Rectal smooth muscle tissue (tissue), 1 donor: ENCODE measurements around the gene CDC42EP1.
"Not testable (repeated sequence)": the region's sequence is repeated elsewhere in the genome, so short reads cannot be mapped to it uniquely, and the experiment has no call there.

Source experiments
- H3K27ac ChIP-seq: one replicate; pipeline ENCODE4 v1.7.0; 2013; ENCODE audit warnings: low read depth, low read length, inconsistent platforms
- H3K27me3 ChIP-seq: one replicate; pipeline ENCODE4 v1.7.0; 2013; ENCODE audit warnings: low read length; ENCODE audit not compliant: control insufficient read depth, insufficient read depth
- H3K36me3 ChIP-seq: one replicate; pipeline ENCODE4 v1.7.0; 2013; ENCODE audit warnings: low read length; ENCODE audit not compliant: control insufficient read depth, insufficient read depth
- H3K4me1 ChIP-seq: one replicate; pipeline ENCODE4 v1.7.0; 2013; ENCODE audit warnings: low read length; ENCODE audit not compliant: control insufficient read depth, insufficient read depth
- H3K4me3 ChIP-seq: one replicate; pipeline ENCODE4 v1.7.0; 2013; ENCODE audit warnings: low read length
- H3K9ac ChIP-seq: one replicate; pipeline ENCODE4 v1.7.0; 2013; ENCODE audit warnings: low read length

Gene CDC42EP1

DNA sequence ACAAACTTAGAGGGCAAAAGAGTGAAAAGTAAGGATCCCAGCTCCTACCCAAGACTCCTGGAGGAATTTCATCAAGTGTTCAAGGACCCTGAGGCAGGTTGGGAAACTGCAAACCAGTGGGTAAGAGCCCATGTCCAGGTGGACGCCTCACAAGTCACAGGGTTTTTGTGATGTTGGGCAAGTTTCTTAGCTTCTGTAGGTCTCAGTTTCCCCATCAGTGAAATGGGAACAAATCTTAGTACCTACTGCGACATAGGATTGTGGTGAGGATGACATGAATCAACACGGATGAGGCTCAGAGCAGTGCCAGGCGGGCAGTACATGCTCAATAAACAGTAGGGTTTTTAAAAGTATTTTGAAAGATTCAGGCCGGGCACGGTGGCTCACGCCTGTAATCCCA, 17.3 kb upstream of the CDC42EP1 start:
- H3K36me3 ChIP-seq, result no peaks in the 10 kb centered on the region
- H3K27ac ChIP-seq, result no peak overlapping the region
- H3K4me3 ChIP-seq, result no peak overlapping the region
- no peak overlapping the region for H3K9ac ChIP-seq
- H3K4me1 ChIP-seq, result peaks cover 3% of the 10 kb centered on the region
- H3K27me3 ChIP-seq, result peaks cover 2% of the 10 kb centered on the region

DNA sequence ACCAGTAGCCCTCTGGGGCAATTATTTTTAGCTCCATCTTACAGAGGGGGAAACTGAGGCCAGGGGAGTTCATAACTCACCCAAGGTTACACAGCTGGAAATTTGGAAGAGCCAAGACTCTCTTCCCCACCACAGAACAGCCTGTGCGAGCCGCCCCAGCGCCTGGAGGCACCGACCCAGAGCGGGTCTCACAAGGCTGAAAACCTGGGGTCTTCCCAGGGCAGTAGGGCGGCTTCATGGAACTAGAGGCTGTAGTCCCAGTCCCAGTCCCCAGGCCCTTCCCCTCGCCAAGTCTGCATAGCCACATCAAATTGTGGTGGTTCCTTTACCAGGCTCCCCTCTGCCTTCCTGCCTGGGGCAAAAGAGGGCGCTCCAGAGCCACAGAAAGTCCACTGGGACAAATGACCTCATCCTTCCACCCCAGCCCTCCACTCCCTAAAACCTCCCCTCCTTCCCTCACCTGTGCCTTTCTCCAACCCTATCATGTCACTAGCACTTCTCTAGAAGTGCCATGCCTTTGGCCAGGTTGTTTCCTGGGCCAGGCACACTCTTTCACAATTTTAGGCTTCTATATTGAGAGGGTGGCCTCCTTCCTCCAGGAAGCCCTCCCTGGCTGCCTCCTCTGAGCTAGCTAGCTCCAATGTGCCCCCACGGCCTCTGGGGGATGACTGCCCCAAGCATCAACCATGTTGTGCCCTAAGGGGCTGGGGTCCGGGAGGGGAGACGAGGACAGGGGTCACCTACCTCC, 15.2 kb upstream of the CDC42EP1 start:
- H3K27ac ChIP-seq, result peak overlapping the region; percentile 84
- H3K9ac ChIP-seq, result peak overlapping the region; percentile 19
- H3K4me1 ChIP-seq, result peaks cover 7% of the 10 kb centered on the region
- H3K4me3 ChIP-seq, result peak overlapping the region; percentile 59
- peaks cover 2% of the 10 kb centered on the region for H3K27me3 ChIP-seq
- no peaks in the 10 kb centered on the region for H3K36me3 ChIP-seq

DNA sequence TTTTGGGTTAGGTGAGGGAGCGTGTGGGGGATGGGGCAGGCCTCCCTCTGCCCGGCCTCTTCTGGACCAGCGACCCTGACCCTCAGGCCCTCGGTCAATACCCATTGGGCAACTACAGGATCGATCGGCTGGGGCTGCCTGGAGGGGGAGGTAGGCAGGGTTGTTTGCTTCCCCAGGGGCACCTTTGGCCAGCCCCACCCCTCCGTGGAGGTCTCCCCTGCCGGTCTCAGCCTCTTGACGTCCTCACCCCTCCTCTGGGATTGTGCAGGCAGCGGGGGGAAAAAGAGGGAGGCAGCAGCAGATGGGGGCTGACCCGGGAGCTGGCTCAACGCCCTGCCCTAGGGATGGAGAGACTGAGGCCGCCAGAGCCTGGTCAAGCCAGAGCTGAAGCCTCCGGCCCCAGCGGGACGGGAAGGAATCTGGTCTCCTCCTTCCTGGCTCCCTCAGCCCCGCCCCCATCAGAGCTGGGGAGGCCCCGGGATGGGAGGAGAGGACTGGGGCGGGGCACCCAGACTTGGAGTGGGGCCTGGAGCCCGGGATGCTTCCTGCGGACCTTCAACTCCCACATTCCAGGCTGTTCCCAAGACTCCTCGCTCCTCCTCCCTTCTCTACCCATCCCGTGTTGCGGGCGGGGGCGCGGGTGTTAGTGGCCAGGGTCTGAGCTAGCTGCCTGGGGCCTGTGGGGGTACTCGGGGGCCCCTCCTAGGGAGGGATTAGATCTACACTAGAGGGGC, 14.4 kb upstream of the CDC42EP1 start:
- peaks cover 7% of the 10 kb centered on the region for H3K4me1 ChIP-seq
- peak overlapping the region; percentile 19 for H3K9ac ChIP-seq
- H3K27ac ChIP-seq, result peak overlapping the region; percentile 84
- peak overlapping the region; percentile 59 for H3K4me3 ChIP-seq
- H3K36me3 ChIP-seq, result no peaks in the 10 kb centered on the region
- H3K27me3 ChIP-seq, result peaks cover 2% of the 10 kb centered on the region

DNA sequence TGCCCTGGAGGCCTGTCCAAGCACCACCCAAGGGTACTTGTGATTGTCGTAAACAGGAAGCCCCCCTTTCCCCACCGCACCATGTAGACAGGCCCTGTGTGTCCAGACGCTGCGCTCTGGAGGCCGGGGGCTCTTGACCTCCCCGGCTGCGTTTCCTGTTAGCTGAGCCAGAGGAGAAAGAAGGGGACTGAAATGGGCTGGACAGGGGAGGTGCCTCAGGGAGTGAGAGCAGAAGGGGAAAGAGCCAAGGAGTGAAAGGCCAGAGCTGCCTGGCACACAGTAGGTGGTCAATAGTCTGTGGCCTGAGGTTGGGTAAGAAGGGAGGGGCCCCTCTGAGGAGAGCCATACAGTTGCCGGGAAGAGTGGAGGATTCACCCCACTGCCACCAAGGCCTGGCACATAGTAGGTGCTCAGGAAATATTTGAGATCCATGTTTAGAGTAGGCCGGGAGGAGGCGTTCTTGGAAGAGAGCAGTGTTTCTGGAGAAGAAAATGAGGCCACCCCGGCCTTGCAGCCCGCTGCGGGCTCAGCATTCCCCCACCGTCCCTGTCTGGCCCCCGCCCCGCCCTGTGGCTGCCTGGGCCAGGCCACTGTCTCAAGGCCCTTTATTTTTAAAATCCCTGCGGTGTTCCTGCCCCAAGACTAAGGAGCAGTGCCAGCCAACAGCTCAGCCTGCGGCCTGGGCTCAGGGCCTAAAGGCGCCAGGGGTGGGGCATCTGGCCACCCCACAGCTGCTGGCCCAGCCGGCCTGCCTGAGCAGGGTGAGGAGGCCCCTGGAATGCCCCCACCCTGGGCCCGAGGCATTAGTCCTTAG, 13.6 kb upstream of the CDC42EP1 start:
- Histone ChIP-seq H3K9ac (no peak overlapping the region), H3K4me3 (peak overlapping the region; percentile 32), H3K36me3 (no peaks in the 10 kb centered on the region), H3K27me3 (peaks cover 2% of the 10 kb centered on the region), H3K4me1 (peaks cover 7% of the 10 kb centered on the region), H3K27ac (peak overlapping the region; percentile 84)

DNA sequence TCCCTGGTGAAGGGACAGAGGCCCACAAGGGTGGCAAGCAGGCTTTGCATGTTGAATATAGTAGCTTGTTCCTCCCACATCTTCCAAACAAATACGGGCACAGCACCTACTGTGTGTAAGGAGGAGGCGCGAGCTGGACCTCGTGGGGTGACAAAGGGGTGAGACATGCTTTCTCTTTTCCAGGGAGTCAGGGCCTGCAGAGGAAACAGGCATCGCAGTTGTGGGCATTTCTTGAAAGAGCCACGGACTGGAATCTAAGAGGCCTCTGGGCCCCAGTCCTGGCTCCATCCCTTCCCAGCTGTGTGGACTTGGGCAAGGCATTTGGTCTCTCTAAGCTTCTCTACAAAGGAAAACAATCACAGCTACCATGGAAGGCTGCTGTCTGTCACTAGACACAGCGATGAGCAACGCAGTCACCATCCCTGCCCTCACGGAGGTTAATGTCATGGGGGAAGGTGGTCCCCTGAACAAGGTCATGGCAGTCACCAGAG, 13.0 kb upstream of the CDC42EP1 start:
- no peak overlapping the region for H3K9ac ChIP-seq
- H3K27ac ChIP-seq, result peak overlapping the region; percentile 84
- no peak overlapping the region for H3K4me3 ChIP-seq
- H3K36me3 ChIP-seq, result no peaks in the 10 kb centered on the region
- H3K27me3 ChIP-seq, result peaks cover 2% of the 10 kb centered on the region
- peaks cover 7% of the 10 kb centered on the region for H3K4me1 ChIP-seq

DNA sequence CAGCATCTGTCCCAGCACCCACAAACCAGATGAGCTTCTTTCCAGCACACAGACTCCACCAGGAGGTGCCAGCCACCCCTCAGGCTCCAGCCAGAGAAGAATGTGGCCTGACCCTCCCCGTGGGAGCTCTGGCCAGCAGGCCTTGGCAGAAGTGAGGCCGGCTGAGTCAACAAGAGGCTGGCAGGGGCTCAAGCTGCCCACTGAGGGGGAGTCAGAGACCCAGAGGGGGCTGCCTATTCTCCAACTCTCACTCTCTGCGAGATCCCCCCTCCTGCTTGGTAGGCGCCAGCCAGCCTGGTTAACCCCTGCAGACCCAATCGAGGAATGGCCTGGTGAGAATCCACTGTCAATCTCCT, 10.6 kb upstream of the CDC42EP1 start:
- H3K27me3 ChIP-seq, result no peaks in the 10 kb centered on the region
- no peak overlapping the region for H3K4me3 ChIP-seq
- no peak overlapping the region for H3K27ac ChIP-seq
- peaks cover 7% of the 10 kb centered on the region for H3K4me1 ChIP-seq
- no peak overlapping the region for H3K9ac ChIP-seq
- H3K36me3 ChIP-seq, result no peaks in the 10 kb centered on the region

DNA sequence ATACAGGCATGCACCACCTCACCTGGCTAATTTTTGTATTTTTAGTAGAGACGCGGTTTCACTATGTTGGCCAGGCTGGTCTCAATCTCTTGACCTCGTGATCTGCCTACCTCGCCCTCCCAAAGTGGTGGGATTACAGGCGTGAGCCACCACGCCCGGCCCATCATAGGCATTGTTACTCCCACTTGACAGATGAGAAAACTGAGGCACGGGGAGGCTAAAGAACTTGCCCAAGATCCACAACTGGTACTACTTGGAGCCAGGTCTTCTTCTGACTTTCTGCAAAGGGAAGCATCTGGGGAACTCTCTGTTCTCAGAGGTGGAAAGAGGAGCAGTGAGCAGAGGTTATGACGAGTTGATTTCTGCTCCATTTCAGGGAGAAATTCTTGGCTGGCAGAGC, 9.4 kb upstream of the CDC42EP1 start:
- not testable (repeated sequence) for H3K27me3 ChIP-seq, H3K4me3 ChIP-seq, H3K27ac ChIP-seq, H3K9ac ChIP-seq, H3K36me3 ChIP-seq, H3K4me1 ChIP-seq

DNA sequence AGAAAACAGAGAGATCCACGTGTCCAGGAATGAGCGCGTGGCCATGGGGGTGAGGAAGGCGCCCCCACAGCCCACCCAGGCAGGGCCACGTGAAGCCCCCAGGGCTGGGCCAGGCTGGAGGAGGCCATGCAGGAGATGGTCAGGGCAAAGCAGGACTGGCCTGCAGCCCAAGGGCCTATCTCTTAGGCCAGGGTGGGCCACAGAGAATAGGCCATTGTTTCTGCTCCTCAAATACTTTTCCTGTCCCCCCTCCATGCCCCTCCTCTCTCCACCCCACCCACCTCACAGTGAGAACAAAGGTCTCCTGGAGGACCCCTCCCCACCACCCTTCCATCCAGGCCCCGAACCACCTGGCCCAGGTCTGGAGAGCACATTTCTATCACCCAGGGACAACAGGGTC, 8.3 kb upstream of the CDC42EP1 start:
- H3K27me3 ChIP-seq, result no peaks in the 10 kb centered on the region
- H3K4me3 ChIP-seq, result no peak overlapping the region
- peak overlapping the region; percentile 4 for H3K27ac ChIP-seq
- no peak overlapping the region for H3K9ac ChIP-seq
- H3K4me1 ChIP-seq, result peaks cover 3% of the 10 kb centered on the region
- H3K36me3 ChIP-seq, result no peaks in the 10 kb centered on the region

DNA sequence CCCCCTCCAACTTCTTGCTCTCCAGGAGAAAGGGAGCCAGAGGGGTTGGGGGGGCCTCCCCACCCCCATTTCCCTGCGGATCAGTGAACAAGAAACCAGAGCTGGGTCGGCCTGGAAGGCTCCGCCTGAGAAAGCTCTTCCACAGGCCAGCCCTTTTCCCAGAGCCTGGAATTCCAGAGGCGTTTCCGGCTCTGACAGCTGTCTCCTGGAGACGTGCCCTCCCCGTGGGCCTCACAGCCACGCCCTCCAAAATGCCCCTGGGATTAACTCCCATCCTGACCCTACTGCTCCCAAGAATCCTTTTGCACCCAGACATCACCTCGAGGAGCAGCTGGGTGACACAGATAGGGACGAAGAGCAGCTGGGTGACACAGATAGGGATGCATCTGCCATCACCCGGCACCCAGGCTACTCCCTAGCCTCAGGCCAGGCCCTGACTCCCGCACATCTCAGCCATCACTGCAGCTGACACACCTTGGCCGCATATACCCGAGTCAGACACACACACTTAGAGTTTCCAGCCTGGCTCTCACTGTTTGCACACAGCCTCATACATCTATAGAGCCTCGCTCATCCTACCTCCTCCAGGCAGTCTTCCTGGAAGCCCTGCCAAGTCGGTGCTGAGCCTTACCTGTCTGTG, 7.6 kb upstream of the CDC42EP1 start:
- Histone ChIP-seq H3K27me3 (no peaks in the 10 kb centered on the region), H3K4me3 (no peak overlapping the region), H3K27ac (peak overlapping the region; percentile 31), H3K36me3 (no peaks in the 10 kb centered on the region), H3K9ac (no peak overlapping the region), H3K4me1 (peaks cover 3% of the 10 kb centered on the region)

DNA sequence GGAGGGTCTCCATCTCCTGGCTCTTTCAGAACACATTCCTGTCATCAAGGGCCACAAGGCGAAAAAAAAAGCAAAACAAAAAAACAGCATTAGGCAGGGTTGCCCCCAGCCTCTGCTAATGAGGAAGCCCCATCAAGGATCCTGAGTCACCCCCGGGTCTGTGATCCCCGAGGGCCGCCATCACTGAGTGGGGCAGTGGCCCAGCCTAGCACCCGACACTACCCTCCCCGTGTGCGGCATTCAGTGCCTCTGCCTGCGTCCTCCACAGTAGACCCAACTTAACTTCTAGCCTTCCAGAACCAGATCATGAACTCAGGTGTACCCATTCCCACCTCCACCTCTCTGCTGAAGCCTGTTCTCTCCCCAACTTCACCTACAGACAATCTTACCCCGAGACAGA, 6.6 kb upstream of the CDC42EP1 start:
- no peak overlapping the region for H3K9ac ChIP-seq
- peaks cover 3% of the 10 kb centered on the region for H3K4me1 ChIP-seq
- H3K27me3 ChIP-seq, result no peaks in the 10 kb centered on the region
- H3K4me3 ChIP-seq, result no peak overlapping the region
- H3K36me3 ChIP-seq, result no peaks in the 10 kb centered on the region
- H3K27ac ChIP-seq, result no peak overlapping the region

DNA sequence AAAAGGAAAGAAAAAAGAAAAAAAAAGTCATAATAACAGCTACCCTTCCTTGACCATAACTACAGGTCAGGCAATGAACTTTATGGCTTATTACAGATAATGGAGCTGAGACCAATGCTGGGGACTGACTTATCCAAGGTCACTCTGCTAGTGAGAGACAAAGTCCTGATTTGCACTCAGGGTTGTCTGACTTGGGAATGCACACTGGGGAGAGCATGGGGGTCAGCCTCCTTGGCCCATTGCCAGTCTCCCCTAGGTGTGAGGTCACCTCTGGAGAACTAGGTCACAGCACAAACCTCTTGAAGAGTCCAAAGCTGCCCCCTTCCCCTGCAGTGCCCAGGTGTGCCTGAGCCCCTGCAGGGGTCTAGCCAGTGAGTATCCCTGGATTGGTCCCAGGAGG, 5.3 kb upstream of the CDC42EP1 start:
- H3K27ac ChIP-seq, result no peak overlapping the region
- no peaks in the 10 kb centered on the region for H3K27me3 ChIP-seq
- H3K9ac ChIP-seq, result no peak overlapping the region
- no peaks in the 10 kb centered on the region for H3K36me3 ChIP-seq
- no peak overlapping the region for H3K4me3 ChIP-seq
- H3K4me1 ChIP-seq, result peaks cover 5% of the 10 kb centered on the region

DNA sequence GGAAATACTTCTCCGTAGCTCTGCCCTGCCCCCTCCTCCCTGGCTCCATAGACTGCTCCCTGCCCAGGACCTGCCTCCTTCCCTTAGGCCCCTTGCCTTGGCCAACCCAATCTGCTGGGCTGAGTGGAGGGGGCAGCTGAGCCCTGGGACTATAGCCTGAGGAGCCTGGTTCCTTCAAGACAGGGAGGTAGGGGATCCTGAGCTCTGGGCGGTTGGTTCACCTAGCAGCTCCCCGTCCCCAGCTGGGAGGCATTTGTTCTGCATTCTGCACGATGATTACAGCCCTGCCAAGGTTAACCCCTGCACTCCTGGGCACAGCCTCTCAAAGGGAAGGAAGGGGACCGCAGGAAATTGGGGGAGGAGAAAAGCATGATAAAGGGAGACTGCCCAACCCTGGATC, 3.6 kb upstream of the CDC42EP1 start:
- no peak overlapping the region for H3K27ac ChIP-seq
- H3K36me3 ChIP-seq, result no peaks in the 10 kb centered on the region
- no peak overlapping the region for H3K4me3 ChIP-seq
- peaks cover 8% of the 10 kb centered on the region for H3K4me1 ChIP-seq
- no peak overlapping the region for H3K9ac ChIP-seq
- no peaks in the 10 kb centered on the region for H3K27me3 ChIP-seq
